Endothelial cell of umbilical vein (primary cell): ENCODE measurements around the gene LRRC53. TPM values are rescaled to one million over a fixed set of nuclear protein-coding genes. Genes with fewer than 3 reads are reported as not detected.

ENCODE experiments used
- BruUV-seq: library from RNA; stranded (reverse); fragments of 400-500 nt; replicated peaks from 2 replicates; lab custom pipeline; 2021; lab: Mats Ljungman, UMichigan
- CTCF ChIA-PET: fragments of 300-600, 350-600 bp; sonication (Branson Sonifier 250); formaldehyde crosslinking; loops from one replicate; lab custom pipeline; 2021; ENCODE audit warnings: antibody characterized with exemption, inconsistent platforms; lab: Charles Lee
- POLR2A ChIA-PET: fragments of 300-600, 350-600 bp; sonication (Branson Sonifier 250); formaldehyde crosslinking; loops from one replicate; lab custom pipeline; 2021; ENCODE audit warnings: antibody characterized with exemption, inconsistent platforms; lab: Charles Lee
- DNase-seq: peaks from one replicate; pipeline ENCODE4 v3.0.0-alpha.2; 2011; ENCODE audit warnings: low read depth, low spot score
- FAIRE-seq: peaks from 2 replicates; lab custom pipeline; 2011; peaks lifted over from hg19 to GRCh38; lab: Jason Lieb, UNC
- H2AFZ ChIP-seq: 2 replicates; pipeline ENCODE4 v1.6.0; 2012; ENCODE audit warnings: low read depth, low read length, control low read depth, inconsistent platforms
- H3K27ac ChIP-seq: 2 replicates; pipeline ENCODE4 v1.5.1; 2011; ENCODE audit warnings: low read depth, mild to moderate bottlenecking, control low read depth, low read length, moderate library complexity; ENCODE audit not compliant: insufficient read depth
- H3K27me3 ChIP-seq, 2 experiments: 2 replicates each; pipeline versions ENCODE4 v1.6.0 to v1.6.1; 2011; ENCODE audit warnings: low read length in 2 of 2, mixed read lengths in 1 of 2; ENCODE audit not compliant: control insufficient read depth in 2 of 2, insufficient read depth in 2 of 2
- H3K36me3 ChIP-seq, 2 experiments: 2 replicates in 1 of 2; 3 replicates in 1 of 2; pipeline ENCODE4 v1.5.1; 2011; ENCODE audit warnings: low read length in 2 of 2, mild to moderate bottlenecking in 1 of 2, moderate library complexity in 1 of 2; ENCODE audit not compliant: control insufficient read depth in 2 of 2, insufficient read depth in 2 of 2; ENCODE audit errors: extremely low read depth in 1 of 2
- H3K4me1 ChIP-seq: 3 replicates; pipeline ENCODE4 v1.5.1; 2011; ENCODE audit warnings: mild to moderate bottlenecking, low read length; ENCODE audit not compliant: control insufficient read depth, insufficient read depth; ENCODE audit errors: extremely low read depth
- H3K4me2 ChIP-seq: 2 replicates; pipeline ENCODE4 v1.6.1; 2011; ENCODE audit warnings: low read length, control low read depth, mixed read lengths; ENCODE audit not compliant: insufficient read depth
- H3K4me3 ChIP-seq, 3 experiments: fragments of 200-600 bp in 1 of 3; sonication (generic), shearing (Covaris generic) in 1 of 3; replicated peaks in 1 of 3; 2 replicates each; pipeline ENCODE4 v1.5.1; 2011 to 2016; ENCODE audit warnings: control low read depth in 3 of 3, low read length in 3 of 3, mild to moderate bottlenecking in 2 of 3, inconsistent platforms in 1 of 3, low read depth in 1 of 3, moderate library complexity in 1 of 3; ENCODE audit not compliant: insufficient read depth in 1 of 3
- H3K79me2 ChIP-seq: 2 replicates; pipeline ENCODE4 v1.6.0; 2012; ENCODE audit warnings: low read length, inconsistent platforms; ENCODE audit not compliant: control insufficient read depth, insufficient read depth
- H3K9ac ChIP-seq: replicated peaks from 2 replicates; pipeline ENCODE3; 2011; ENCODE audit warnings: low read length, control low read depth; ENCODE audit not compliant: insufficient read depth; ENCODE audit errors: extremely low read depth
- H3K9me1 ChIP-seq: replicated peaks from 3 replicates; pipeline ENCODE4 v1.6.0; 2011; ENCODE audit warnings: mild to moderate bottlenecking, low read length; ENCODE audit not compliant: control insufficient read depth, insufficient read depth; ENCODE audit errors: extremely low read depth
- H3K9me3 ChIP-seq: replicated peaks from 2 replicates; pipeline ENCODE4 v1.5.1; 2012; ENCODE audit warnings: low read length, inconsistent platforms; ENCODE audit not compliant: control insufficient read depth, insufficient read depth
- H4K20me1 ChIP-seq: replicated peaks from 2 replicates; pipeline ENCODE3; 2011; ENCODE audit warnings: mild to moderate bottlenecking, low read length; ENCODE audit not compliant: control insufficient read depth, insufficient read depth; ENCODE audit errors: extremely low read depth
- CTCF ChIP-seq, 2 donors: IDR thresholded peaks; 1 replicate in 1 of 2; 2 replicates in 1 of 2; pipeline ENCODE4 v1.5.1; 2011; ENCODE audit warnings: low read length in 2 of 2, mild to moderate bottlenecking in 2 of 2, moderate library complexity in 2 of 2, control low read depth in 1 of 2, inconsistent platforms in 1 of 2, low read depth in 1 of 2; ENCODE audit not compliant: insufficient read depth in 1 of 2; ENCODE audit errors: extremely low read depth in 1 of 2
- EZH2 ChIP-seq: IDR thresholded peaks from 2 replicates; pipeline ENCODE4 v1.6.1; 2012; ENCODE audit warnings: borderline replicate concordance, low read depth, mild to moderate bottlenecking, moderate library complexity, low read length, inconsistent platforms; ENCODE audit not compliant: severe bottlenecking
- FOS ChIP-seq: IDR thresholded peaks from 2 replicates; pipeline ENCODE4 v1.6.1; 2011; ENCODE audit warnings: mild to moderate bottlenecking, low read length, moderate library complexity, borderline replicate concordance; ENCODE audit not compliant: insufficient read depth
- GATA2 ChIP-seq: IDR thresholded peaks from 2 replicates; pipeline ENCODE4 v1.7.0; 2011; ENCODE audit warnings: low read depth, mild to moderate bottlenecking, moderate library complexity, mixed read lengths, low read length; ENCODE audit not compliant: insufficient read length, insufficient read depth
- JUN ChIP-seq: IDR thresholded peaks from 2 replicates; pipeline ENCODE4 v1.6.1; 2011; ENCODE audit warnings: borderline replicate concordance, low read depth; ENCODE audit not compliant: insufficient read length, insufficient read depth
- MYC ChIP-seq: IDR thresholded peaks from one replicate; pipeline ENCODE4 v1.6.1; 2011; ENCODE audit warnings: mild to moderate bottlenecking, low read depth, low read length
- POLR2A ChIP-seq: IDR thresholded peaks from 2 replicates; pipeline ENCODE4 v1.6.1; 2012; ENCODE audit warnings: low read depth, mild to moderate bottlenecking, control low read depth, low read length
- POLR2AphosphoS5 ChIP-seq: IDR thresholded peaks from 2 replicates; pipeline ENCODE4 v1.6.1; 2012; ENCODE audit warnings: low read depth, mild to moderate bottlenecking, control low read depth, low read length, moderate library complexity; ENCODE audit not compliant: insufficient read depth
- dilution Hi-C: fragments of 300-500 bp; cut with MboI; formaldehyde crosslinking; loops from one replicate; pipeline ENCODE4 v1.15.0; 2019; ENCODE audit warnings: low sequenced_read_pairs; ENCODE audit not compliant: extremely low pct_ligation_motif_present
- intact Hi-C: fragments of 100-400 bp; cut with micrococcal nuclease; formaldehyde crosslinking; loops from one replicate; pipeline ENCODE4 v1.10.0; 2022
- polyA plus RNA-seq, 4 experiments: library from polyadenylated mRNA; depleted of rRNA in 3 of 4; stranded (reverse) in 3 of 4; unstranded in 1 of 4; fragments of >200 nt; gene quantifications; 2 replicates each; pipeline versions ENCODE4 v1.2.1 to v1.2.3, GENCODE V29; 2011 to 2012; ENCODE audit warnings: missing spikeins in 1 of 4
- total RNA-seq: library from RNA; stranded (reverse); gene quantifications from 2 replicates; pipeline ENCODE4 v1.2.3, GENCODE V29; 2021
- TF ChIP-seq, protein P1 (sequence below): IDR thresholded peaks from 2 replicates; pipeline ENCODE4 v1.6.1; 2011; ENCODE audit not compliant: insufficient read depth, insufficient read length

Gene LRRC53
- total and polyA plus RNA-seq, 2 donors (not counting 3 experiments of a cell fraction or from before 2014, with no cell fraction given) = not detected

- no peak for TF ChIP-seq MYC
- TF ChIP-seq FOS = no peak
- TF ChIP-seq CTCF (IDR thresholded peaks at IDR 0.05; ENCODE audit: extremely low read depth in 1 of 2, insufficient read depth in 1 of 2, low read depth in 1 of 2, low read length in 2 of 2) = no peak
- TF ChIP-seq, protein P1, sequence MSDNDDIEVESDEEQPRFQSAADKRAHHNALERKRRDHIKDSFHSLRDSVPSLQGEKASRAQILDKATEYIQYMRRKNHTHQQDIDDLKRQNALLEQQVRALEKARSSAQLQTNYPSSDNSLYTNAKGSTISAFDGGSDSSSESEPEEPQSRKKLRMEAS = no peak
- no peak for TF ChIP-seq JUN
- TF ChIP-seq EZH2 = no peak
- no peak for TF ChIP-seq POLR2AphosphoS5
- no peak for TF ChIP-seq GATA2
- TF ChIP-seq POLR2A = no peak
- dilution Hi-C loops = no loop called here
- Histone ChIP-seq H4K20me1 (no peaks in the 10 kb centered on the region), H3K4me2 (no peak overlapping the region), H3K36me3 (no peaks in the 10 kb centered on the region), H2AFZ (no peak overlapping the region), H3K27me3 (no peaks in the 10 kb centered on the region), H3K4me1 (no peaks in the 10 kb centered on the region), H3K4me3 (no peak overlapping the region), H3K9me3 (no peaks in the 10 kb centered on the region), H3K9me1 (no peaks in the 10 kb centered on the region), H3K27ac (no peak overlapping the region), H3K79me2 (no peaks in the 10 kb centered on the region), H3K9ac (no peak overlapping the region)
- DNase-seq (no peak), FAIRE-seq (no peak)
- CTCF ChIA-PET = no interaction called here
- BruUV-seq = no TSS peak
- POLR2A ChIA-PET = no interaction called here
- intact Hi-C loops = no loop called here
Measured at GRCh38 chr1:74464037-74464436, 48.4 kb downstream of the LRRC53 start.
